Body of pancreas (tissue), 4 donors: ENCODE results near the gene BIK.

Experiments used
- POLR2A ChIP-seq, 3 donors: fragments of 450-650 bp; IDR thresholded peaks; one replicate each; pipeline ENCODE4 v1.6.1; 2016; ENCODE audit warnings: antibody characterized with exemption in 3 of 3, mild to moderate bottlenecking in 2 of 3
- TF ChIP-seq, protein P1 (sequence below), 7 experiments: fragments of 450-650 bp in 4 of 7; fragments of 200-600 bp in 3 of 7; sonication (generic) in 3 of 7; IDR thresholded peaks; one replicate each; pipeline ENCODE4 v1.5.1; 2016 to 2019; ENCODE audit warnings: antibody characterized with exemption in 7 of 7

DNA sequence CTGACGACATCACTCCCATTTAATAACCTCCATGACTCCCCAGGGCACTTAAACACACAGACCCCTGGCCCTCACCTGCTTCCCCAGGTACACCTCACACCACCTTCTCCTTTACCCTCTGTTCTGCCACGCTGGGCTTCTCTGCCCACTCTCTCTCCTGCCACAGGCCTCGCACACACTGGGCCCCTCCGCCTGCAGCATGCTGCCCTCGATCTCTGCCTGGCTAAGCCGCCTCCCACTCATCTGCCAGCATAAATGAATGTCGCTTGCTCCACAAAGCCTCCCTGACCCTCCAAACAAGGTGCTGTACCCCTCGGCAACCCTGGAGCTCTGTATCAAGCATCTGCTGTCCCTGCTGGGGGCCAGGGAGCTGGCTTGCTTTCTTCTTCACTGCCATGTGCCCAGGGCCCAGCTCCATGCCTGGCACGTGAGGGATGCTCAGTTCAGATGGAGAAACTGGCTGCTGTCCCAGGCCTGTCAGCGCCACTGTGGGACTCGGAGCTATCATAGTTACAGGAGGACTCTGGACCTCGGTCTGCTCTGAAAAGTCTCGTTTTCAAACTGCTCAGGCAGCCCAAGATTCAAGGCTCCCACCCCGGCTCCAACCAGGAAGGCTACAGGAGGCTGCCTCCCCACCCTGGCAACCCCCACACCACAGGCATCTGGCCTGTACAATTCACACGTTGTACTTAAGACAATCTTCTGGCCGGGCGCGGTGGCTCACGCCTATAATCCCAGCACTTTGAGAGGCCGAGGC lies 33.3 kb upstream of the BIK start:
- TF ChIP-seq, protein P1, sequence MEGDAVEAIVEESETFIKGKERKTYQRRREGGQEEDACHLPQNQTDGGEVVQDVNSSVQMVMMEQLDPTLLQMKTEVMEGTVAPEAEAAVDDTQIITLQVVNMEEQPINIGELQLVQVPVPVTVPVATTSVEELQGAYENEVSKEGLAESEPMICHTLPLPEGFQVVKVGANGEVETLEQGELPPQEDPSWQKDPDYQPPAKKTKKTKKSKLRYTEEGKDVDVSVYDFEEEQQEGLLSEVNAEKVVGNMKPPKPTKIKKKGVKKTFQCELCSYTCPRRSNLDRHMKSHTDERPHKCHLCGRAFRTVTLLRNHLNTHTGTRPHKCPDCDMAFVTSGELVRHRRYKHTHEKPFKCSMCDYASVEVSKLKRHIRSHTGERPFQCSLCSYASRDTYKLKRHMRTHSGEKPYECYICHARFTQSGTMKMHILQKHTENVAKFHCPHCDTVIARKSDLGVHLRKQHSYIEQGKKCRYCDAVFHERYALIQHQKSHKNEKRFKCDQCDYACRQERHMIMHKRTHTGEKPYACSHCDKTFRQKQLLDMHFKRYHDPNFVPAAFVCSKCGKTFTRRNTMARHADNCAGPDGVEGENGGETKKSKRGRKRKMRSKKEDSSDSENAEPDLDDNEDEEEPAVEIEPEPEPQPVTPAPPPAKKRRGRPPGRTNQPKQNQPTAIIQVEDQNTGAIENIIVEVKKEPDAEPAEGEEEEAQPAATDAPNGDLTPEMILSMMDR (IDR thresholded peaks at IDR 0.05) = no peak
- no peak for TF ChIP-seq POLR2A (IDR thresholded peaks at IDR 0.05)
